ENCODE measurements around the gene SLC25A39.
A peak's percentile ranks its signal among the peaks of the same experiment; 100 is the strongest.

The SLC25A39 gene

DNA sequence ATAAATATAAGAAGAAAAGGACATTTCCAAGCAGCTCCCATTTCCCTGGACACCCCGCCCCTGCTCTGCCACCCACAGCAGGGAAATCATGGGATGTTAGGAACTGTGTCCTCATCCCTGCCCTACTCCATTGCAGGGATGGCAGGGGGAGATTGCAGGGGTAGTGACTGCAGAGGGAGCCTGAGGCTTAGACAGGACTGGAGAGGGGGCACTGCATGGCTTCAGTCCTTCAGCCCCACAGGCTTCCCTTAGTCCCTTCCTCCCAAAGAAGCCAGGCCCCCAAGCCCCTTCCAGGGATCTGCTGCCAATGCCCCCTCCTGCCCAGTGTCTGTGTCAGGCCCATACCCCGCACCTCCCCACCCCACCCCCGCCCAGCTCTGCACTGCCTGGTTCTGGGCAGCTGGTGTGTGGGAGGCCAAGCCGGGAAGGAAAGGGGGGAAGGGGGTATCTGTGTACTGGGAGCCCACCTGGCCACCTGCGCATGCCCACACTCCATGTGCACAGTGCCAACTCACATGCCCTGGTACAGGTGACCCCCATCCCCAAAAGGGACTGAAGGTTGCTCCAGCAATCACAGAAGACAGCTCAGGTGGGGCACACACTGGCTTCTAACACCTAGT, 13.0 kb downstream of the SLC25A39 start:
- no peak overlapping the region for H3K27ac ChIP-seq
- H3K9ac ChIP-seq = no peak overlapping the region
- peaks cover 19% of the 10 kb centered on the region for H3K4me1 ChIP-seq
- H3K4me3 ChIP-seq (ENCODE audit: low read depth, low read length) = no peak overlapping the region
- peaks cover 2% of the 10 kb centered on the region for H3K79me2 ChIP-seq
- TF ChIP-seq, protein P1, sequence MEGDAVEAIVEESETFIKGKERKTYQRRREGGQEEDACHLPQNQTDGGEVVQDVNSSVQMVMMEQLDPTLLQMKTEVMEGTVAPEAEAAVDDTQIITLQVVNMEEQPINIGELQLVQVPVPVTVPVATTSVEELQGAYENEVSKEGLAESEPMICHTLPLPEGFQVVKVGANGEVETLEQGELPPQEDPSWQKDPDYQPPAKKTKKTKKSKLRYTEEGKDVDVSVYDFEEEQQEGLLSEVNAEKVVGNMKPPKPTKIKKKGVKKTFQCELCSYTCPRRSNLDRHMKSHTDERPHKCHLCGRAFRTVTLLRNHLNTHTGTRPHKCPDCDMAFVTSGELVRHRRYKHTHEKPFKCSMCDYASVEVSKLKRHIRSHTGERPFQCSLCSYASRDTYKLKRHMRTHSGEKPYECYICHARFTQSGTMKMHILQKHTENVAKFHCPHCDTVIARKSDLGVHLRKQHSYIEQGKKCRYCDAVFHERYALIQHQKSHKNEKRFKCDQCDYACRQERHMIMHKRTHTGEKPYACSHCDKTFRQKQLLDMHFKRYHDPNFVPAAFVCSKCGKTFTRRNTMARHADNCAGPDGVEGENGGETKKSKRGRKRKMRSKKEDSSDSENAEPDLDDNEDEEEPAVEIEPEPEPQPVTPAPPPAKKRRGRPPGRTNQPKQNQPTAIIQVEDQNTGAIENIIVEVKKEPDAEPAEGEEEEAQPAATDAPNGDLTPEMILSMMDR (IDR thresholded peaks at IDR 0.05) = no peak
- H3K27me3 ChIP-seq (ENCODE audit: control insufficient read depth, insufficient read depth, low read length) = no peaks in the 10 kb centered on the region
- H3K36me3 ChIP-seq (ENCODE audit: control insufficient read depth, insufficient read depth, low read length) = no peaks in the 10 kb centered on the region
- H3K4me2 ChIP-seq (ENCODE audit: low read length) = no peak overlapping the region
- H2AFZ ChIP-seq = no peak overlapping the region
- H3K9me3 ChIP-seq (ENCODE audit: control insufficient read depth, low read length) = no peaks in the 10 kb centered on the region

DNA sequence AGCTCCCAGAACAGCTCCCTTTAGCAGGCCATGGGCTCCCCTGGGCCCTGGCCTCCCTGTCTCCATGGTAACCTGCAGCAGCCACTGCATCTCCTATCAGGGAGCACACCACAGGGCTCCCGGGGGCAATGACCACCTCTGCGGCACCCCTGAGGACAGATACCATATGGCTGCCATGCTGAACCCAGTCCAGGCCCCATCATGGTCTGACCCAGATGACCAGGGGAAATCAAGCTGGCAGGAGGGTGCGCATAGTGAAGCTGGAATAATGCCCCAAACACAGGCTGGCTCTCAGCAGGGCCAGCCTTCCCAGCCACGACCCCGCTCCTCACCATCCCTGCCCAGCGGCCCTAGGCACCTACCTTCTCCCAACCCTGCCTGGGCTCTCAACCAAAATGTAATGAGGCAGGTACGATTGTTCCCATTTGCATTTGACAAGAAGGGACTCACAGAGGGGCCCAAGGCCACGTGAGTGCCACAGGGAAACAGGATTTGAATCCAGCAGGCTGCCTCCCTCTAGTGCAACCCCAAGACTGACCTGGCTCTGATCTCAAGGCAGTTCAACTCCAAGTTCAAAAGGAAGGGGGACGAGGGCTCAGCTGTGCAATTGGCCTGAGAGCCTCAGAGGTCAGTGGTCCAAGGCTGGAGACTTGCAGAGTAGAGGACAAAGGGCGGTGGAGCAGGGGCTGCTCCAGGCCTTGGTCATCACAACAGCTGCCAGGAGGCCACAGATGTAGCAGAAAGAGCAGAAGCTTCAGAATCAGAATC, 13.8 kb downstream of the SLC25A39 start:
- H3K9ac ChIP-seq = no peak overlapping the region
- H3K36me3 ChIP-seq (ENCODE audit: control insufficient read depth, insufficient read depth, low read length) = no peaks in the 10 kb centered on the region
- no peak overlapping the region for H2AFZ ChIP-seq
- peaks cover 4% of the 10 kb centered on the region for H3K79me2 ChIP-seq
- no peak overlapping the region for H3K4me3 ChIP-seq (ENCODE audit: low read depth, low read length)
- H3K4me1 ChIP-seq = peaks cover 18% of the 10 kb centered on the region
- H3K27ac ChIP-seq = no peak overlapping the region
- TF ChIP-seq, protein P1 (IDR thresholded peaks at IDR 0.05) = no peak
- H3K4me2 ChIP-seq (ENCODE audit: low read length) = no peak overlapping the region
- no peaks in the 10 kb centered on the region for H3K27me3 ChIP-seq (ENCODE audit: control insufficient read depth, insufficient read depth, low read length)
- H3K9me3 ChIP-seq (ENCODE audit: control insufficient read depth, low read length) = no peaks in the 10 kb centered on the region

DNA sequence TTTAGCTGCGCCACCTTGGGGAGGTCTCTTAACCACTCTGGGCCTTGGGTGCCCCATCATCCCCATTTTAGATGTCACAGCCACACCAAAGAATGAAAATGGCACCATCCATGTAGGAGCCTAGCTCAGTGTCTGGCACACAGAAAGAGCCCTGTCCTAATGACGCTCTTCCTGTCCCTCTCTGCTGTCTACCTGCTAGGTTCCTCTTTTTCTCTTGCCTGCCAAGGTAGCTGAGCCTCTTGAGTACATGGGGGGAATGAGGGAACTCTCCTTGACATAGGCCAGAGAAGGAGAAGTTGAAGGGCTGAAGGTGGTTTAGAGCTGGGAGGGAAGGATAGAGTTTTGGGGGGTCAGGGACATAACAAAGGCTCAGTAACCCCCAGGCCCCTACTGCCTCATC, 14.4 kb downstream of the SLC25A39 start:
- peaks cover 14% of the 10 kb centered on the region for H3K4me1 ChIP-seq
- no peak overlapping the region for H3K4me3 ChIP-seq (ENCODE audit: low read depth, low read length)
- peaks cover 4% of the 10 kb centered on the region for H3K79me2 ChIP-seq
- H3K9me3 ChIP-seq (ENCODE audit: control insufficient read depth, low read length) = no peaks in the 10 kb centered on the region
- H3K36me3 ChIP-seq (ENCODE audit: control insufficient read depth, insufficient read depth, low read length) = no peaks in the 10 kb centered on the region
- peak overlapping the region; percentile 19 for H3K27ac ChIP-seq
- H2AFZ ChIP-seq = no peak overlapping the region
- TF ChIP-seq, protein P1 (IDR thresholded peaks at IDR 0.05) = no peak
- H3K9ac ChIP-seq = no peak overlapping the region
- H3K27me3 ChIP-seq (ENCODE audit: control insufficient read depth, insufficient read depth, low read length) = no peaks in the 10 kb centered on the region
- H3K4me2 ChIP-seq (ENCODE audit: low read length) = no peak overlapping the region

DNA sequence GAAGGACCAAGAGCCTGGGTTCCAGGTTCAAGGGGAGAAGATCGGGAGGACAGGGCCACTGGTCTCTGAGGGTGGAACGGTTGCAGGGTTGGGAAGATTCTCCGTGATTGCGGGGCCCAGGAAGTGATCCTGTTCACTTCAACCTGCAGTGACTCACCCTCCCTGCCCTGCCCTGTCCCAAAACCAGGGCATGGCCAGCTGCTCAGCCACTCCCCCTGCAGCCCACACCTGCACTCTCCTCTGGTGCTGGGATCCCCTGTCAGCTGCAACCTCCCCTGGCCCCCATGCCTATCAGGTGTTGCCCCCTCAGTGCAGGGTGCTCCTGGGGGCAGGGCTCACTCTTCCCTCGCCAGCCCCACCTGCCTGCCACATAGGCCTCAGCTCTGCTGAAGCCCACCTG, 15.2 kb downstream of the SLC25A39 start:
- Histone ChIP-seq H3K4me2 (ENCODE audit: low read length) (no peak overlapping the region), H3K9me3 (ENCODE audit: control insufficient read depth, low read length) (no peaks in the 10 kb centered on the region), H3K9ac (peak overlapping the region; percentile 21), H3K4me3 (ENCODE audit: low read depth, low read length) (no peak overlapping the region), H3K4me1 (peaks cover 18% of the 10 kb centered on the region), H2AFZ (peak overlapping the region; percentile 69), H3K27ac (peak overlapping the region; percentile 94), H3K36me3 (ENCODE audit: control insufficient read depth, insufficient read depth, low read length) (no peaks in the 10 kb centered on the region), H3K79me2 (peaks cover 6% of the 10 kb centered on the region), H3K27me3 (ENCODE audit: control insufficient read depth, insufficient read depth, low read length) (no peaks in the 10 kb centered on the region)
- TF ChIP-seq, protein P1 (IDR thresholded peaks at IDR 0.05) = peak; percentile 26

All from parathyroid adenoma (tissue), 2 donors.